Muscle layer of duodenum (tissue), 2 donors: ENCODE results near the gene CAMK2B.
A peak's percentile ranks its signal among the peaks of the same experiment; 100 is the strongest.

ENCODE experiments used
- H3K27ac ChIP-seq: one replicate; pipeline ENCODE4 v1.7.0; 2013; ENCODE audit warnings: mild to moderate bottlenecking, low read length
- H3K27me3 ChIP-seq: one replicate; pipeline ENCODE4 v1.7.0; 2013; ENCODE audit warnings: low read depth, mild to moderate bottlenecking, control low read depth, low read length
- H3K36me3 ChIP-seq, 2 donors: one replicate each; pipeline ENCODE4 v1.7.0; 2013; ENCODE audit warnings: low read length in 2 of 2, control low read depth in 1 of 2, mild to moderate bottlenecking in 1 of 2; ENCODE audit not compliant: insufficient read depth in 2 of 2, control insufficient read depth in 1 of 2
- H3K4me1 ChIP-seq, 2 donors: one replicate each; pipeline ENCODE4 v1.7.0; 2013; ENCODE audit warnings: low read length in 2 of 2, mild to moderate bottlenecking in 2 of 2, control low read depth in 1 of 2, moderate library complexity in 1 of 2; ENCODE audit not compliant: insufficient read depth in 2 of 2, control insufficient read depth in 1 of 2
- H3K4me3 ChIP-seq, 2 donors: one replicate each; pipeline ENCODE4 v1.7.0; 2013; ENCODE audit warnings: low read length in 2 of 2, low read depth in 1 of 2, mild to moderate bottlenecking in 1 of 2
- H3K9me3 ChIP-seq, 2 donors: one replicate each; pipeline ENCODE4 v1.7.0; 2013; ENCODE audit warnings: low read length in 2 of 2, control low read depth in 1 of 2, mild to moderate bottlenecking in 1 of 2; ENCODE audit not compliant: control insufficient read depth in 1 of 2
- donor health status: healthy.

The CAMK2B gene

GRCh38 chr7:44320794-44321371 lies 4.5 kb downstream of the CAMK2B start:
- Histone ChIP-seq H3K27me3 (peaks cover under 1% of the 10 kb centered on the region), H3K4me1 (no peaks in the 10 kb centered on the region), H3K4me3 (no peak overlapping the region), H3K36me3 (no peaks in the 10 kb centered on the region), H3K27ac (no peak overlapping the region), H3K9me3 (no peaks in the 10 kb centered on the region)

GRCh38 chr7:44320141-44320540 lies 5.3 kb downstream of the CAMK2B start:
- H3K27me3 ChIP-seq = no peaks in the 10 kb centered on the region
- H3K4me3 ChIP-seq = no peak overlapping the region
- H3K27ac ChIP-seq = no peak overlapping the region
- H3K36me3 ChIP-seq = no peaks in the 10 kb centered on the region
- no peaks in the 10 kb centered on the region for H3K9me3 ChIP-seq
- H3K4me1 ChIP-seq = no peaks in the 10 kb centered on the region

GRCh38 chr7:44318332-44318731 lies 7.1 kb downstream of the CAMK2B start:
- H3K9me3 ChIP-seq = peaks cover 0 to 3% of the 10 kb centered on the region in 2 donors
- H3K27me3 ChIP-seq = no peaks in the 10 kb centered on the region
- H3K36me3 ChIP-seq = no peaks in the 10 kb centered on the region
- no peak overlapping the region for H3K27ac ChIP-seq
- no peak overlapping the region for H3K4me3 ChIP-seq
- no peaks in the 10 kb centered on the region for H3K4me1 ChIP-seq

- H3K4me3 ChIP-seq = no peak overlapping the region
- H3K9me3 ChIP-seq = peaks cover 0 to 3% of the 10 kb centered on the region in 2 donors
- no peaks in the 10 kb centered on the region for H3K36me3 ChIP-seq
- H3K27me3 ChIP-seq = no peaks in the 10 kb centered on the region
- no peak overlapping the region for H3K27ac ChIP-seq
- H3K4me1 ChIP-seq = no peaks in the 10 kb centered on the region
Observed at GRCh38 chr7:44315301-44315903, 10.0 kb downstream of the CAMK2B start.

- Histone ChIP-seq H3K27me3 (no peaks in the 10 kb centered on the region), H3K27ac (no peak overlapping the region), H3K4me1 (no peaks in the 10 kb centered on the region), H3K4me3 (no peak overlapping the region), H3K36me3 (no peaks in the 10 kb centered on the region), H3K9me3 (peaks cover 0 to 3% of the 10 kb centered on the region in 2 donors)
Observed at GRCh38 chr7:44313621-44314031, 11.8 kb downstream of the CAMK2B start.

GRCh38 chr7:44313016-44313415 lies 12.4 kb downstream of the CAMK2B start:
- H3K27me3 ChIP-seq = no peaks in the 10 kb centered on the region
- no peak overlapping the region for H3K4me3 ChIP-seq
- H3K36me3 ChIP-seq = no peaks in the 10 kb centered on the region
- H3K9me3 ChIP-seq = peaks cover 0 to 3% of the 10 kb centered on the region in 2 donors
- H3K27ac ChIP-seq = no peak overlapping the region
- no peaks in the 10 kb centered on the region for H3K4me1 ChIP-seq

GRCh38 chr7:44311561-44312495 lies 13.6 kb downstream of the CAMK2B start:
- H3K4me1 ChIP-seq = no peaks in the 10 kb centered on the region
- no peak overlapping the region for H3K27ac ChIP-seq
- no peak overlapping the region for H3K4me3 ChIP-seq
- no peaks in the 10 kb centered on the region for H3K36me3 ChIP-seq
- peaks cover 0 to 3% of the 10 kb centered on the region in 2 donors for H3K9me3 ChIP-seq
- no peaks in the 10 kb centered on the region for H3K27me3 ChIP-seq

GRCh38 chr7:44310221-44310848 lies 15.1 kb downstream of the CAMK2B start:
- Histone ChIP-seq H3K27me3 (peaks cover 5% of the 10 kb centered on the region), H3K4me1 (no peaks in the 10 kb centered on the region), H3K27ac (no peak overlapping the region), H3K4me3 (peak overlapping the region; percentile 11 to 63), H3K9me3 (peaks cover 0 to 3% of the 10 kb centered on the region in 2 donors), H3K36me3 (no peaks in the 10 kb centered on the region)

- no peaks in the 10 kb centered on the region for H3K4me1 ChIP-seq
- no peaks in the 10 kb centered on the region for H3K36me3 ChIP-seq
- H3K27ac ChIP-seq = no peak overlapping the region
- peak overlapping the region; percentile 11 to 63 for H3K4me3 ChIP-seq
- peaks cover 0 to under 1% of the 10 kb centered on the region in 2 donors for H3K9me3 ChIP-seq
- peaks cover 5% of the 10 kb centered on the region for H3K27me3 ChIP-seq
Observed at GRCh38 chr7:44309271-44310091, 15.9 kb downstream of the CAMK2B start.

GRCh38 chr7:44308596-44309270 lies 16.7 kb downstream of the CAMK2B start:
- no peaks in the 10 kb centered on the region for H3K9me3 ChIP-seq
- no peaks in the 10 kb centered on the region for H3K36me3 ChIP-seq
- no peak overlapping the region for H3K27ac ChIP-seq
- H3K27me3 ChIP-seq = peaks cover 5% of the 10 kb centered on the region
- no peaks in the 10 kb centered on the region for H3K4me1 ChIP-seq
- H3K4me3 ChIP-seq = no peak overlapping the region
